ENCODE measurements around the gene PNKP.
A peak's percentile ranks its signal among the peaks of the same experiment; 100 is the strongest.
"Not testable (repeated sequence)": the region's sequence is repeated elsewhere in the genome, so short reads cannot be mapped to it uniquely, and the experiment has no call there.

The PNKP gene

GRCh38 chr19:49829721-49830120 lies 37.7 kb downstream of the PNKP start:
- no peak overlapping the region for H3K4me3 Mint-ChIP-seq
- no peak for DNase-seq (ENCODE audit: low spot score)
- peaks cover 7% of the 10 kb centered on the region for H3K4me1 Mint-ChIP-seq (ENCODE audit: low read depth)
- H3K9me3 Mint-ChIP-seq = no peaks in the 10 kb centered on the region
- H3K27ac Mint-ChIP-seq = no peak overlapping the region
- no peaks in the 10 kb centered on the region for H3K27me3 Mint-ChIP-seq (ENCODE audit: low read depth)
- peaks cover 21% of the 10 kb centered on the region for H3K36me3 Mint-ChIP-seq (ENCODE audit: low read depth)

DNA sequence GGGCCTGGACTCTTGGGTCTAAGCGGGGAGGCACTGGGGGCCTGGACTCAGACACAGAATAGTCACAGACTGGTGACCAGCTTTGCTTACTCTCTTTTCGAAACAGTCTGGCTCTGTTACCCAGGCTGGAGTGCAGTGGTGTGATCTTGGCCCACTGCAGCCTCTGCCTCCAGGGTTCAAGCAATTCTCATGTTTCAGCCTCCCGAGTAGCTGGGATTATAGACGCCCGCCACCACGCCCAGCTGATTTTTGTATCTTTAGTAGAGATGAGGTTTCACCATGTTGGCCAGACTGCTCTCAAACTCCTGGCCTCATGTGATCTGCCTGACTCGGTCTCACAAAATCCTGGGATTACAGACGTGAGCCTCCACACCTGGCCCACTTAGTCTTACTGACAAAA lies 38.2 kb downstream of the PNKP start:
- Mint-ChIP-seq H3K4me1 (ENCODE audit: low read depth) (peaks cover 7% of the 10 kb centered on the region), H3K9me3 (no peaks in the 10 kb centered on the region), H3K27ac (no peak overlapping the region), H3K36me3 (ENCODE audit: low read depth) (peaks cover 19% of the 10 kb centered on the region), H3K27me3 (ENCODE audit: low read depth) (no peaks in the 10 kb centered on the region), H3K4me3 (no peak overlapping the region)
- DNase-seq (ENCODE audit: low spot score) = no peak

GRCh38 chr19:49827034-49827433 lies 40.3 kb downstream of the PNKP start:
- Mint-ChIP-seq H3K4me1 (ENCODE audit: low read depth) (no peaks in the 10 kb centered on the region), H3K27me3 (ENCODE audit: low read depth) (no peaks in the 10 kb centered on the region), H3K9me3 (no peaks in the 10 kb centered on the region), H3K27ac (no peak overlapping the region), H3K4me3 (no peak overlapping the region), H3K36me3 (ENCODE audit: low read depth) (peaks cover 16% of the 10 kb centered on the region)
- no peak for DNase-seq (ENCODE audit: low spot score)

DNA sequence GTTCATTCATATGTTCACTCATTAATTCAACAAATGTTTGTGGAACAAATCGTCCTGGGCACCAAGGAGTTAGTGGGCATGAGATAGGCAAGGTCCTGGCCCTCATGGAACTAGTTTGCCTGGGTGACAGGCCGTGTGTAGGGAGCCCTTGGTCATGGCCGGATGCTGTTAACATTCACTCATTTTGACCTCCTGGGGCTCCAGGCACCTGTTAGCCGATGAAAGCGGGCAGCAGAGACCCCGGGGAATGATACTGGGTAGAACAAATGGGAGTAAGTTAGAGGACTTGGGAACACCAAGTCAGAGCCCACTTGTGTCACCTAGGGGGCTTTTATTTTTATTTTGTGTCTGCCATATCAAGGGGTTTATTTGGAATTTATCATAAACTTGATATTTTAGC lies 42.7 kb downstream of the PNKP start:
- H3K27me3 Mint-ChIP-seq (ENCODE audit: low read depth) = no peaks in the 10 kb centered on the region
- DNase-seq (ENCODE audit: low spot score) = no peak
- peaks cover 3% of the 10 kb centered on the region for H3K4me1 Mint-ChIP-seq (ENCODE audit: low read depth)
- H3K27ac Mint-ChIP-seq = no peak overlapping the region
- no peaks in the 10 kb centered on the region for H3K9me3 Mint-ChIP-seq
- H3K36me3 Mint-ChIP-seq (ENCODE audit: low read depth) = peaks cover 17% of the 10 kb centered on the region
- H3K4me3 Mint-ChIP-seq = no peak overlapping the region

- no peak overlapping the region for H3K4me3 Mint-ChIP-seq
- H3K4me1 Mint-ChIP-seq (ENCODE audit: low read depth) = peaks cover 10% of the 10 kb centered on the region
- H3K36me3 Mint-ChIP-seq (ENCODE audit: low read depth) = peaks cover 18% of the 10 kb centered on the region
- no peaks in the 10 kb centered on the region for H3K27me3 Mint-ChIP-seq (ENCODE audit: low read depth)
- no peaks in the 10 kb centered on the region for H3K9me3 Mint-ChIP-seq
- no peak for DNase-seq (ENCODE audit: low spot score)
- no peak overlapping the region for H3K27ac Mint-ChIP-seq
Measured at GRCh38 chr19:49823472-49823871, 43.9 kb downstream of the PNKP start.

DNA sequence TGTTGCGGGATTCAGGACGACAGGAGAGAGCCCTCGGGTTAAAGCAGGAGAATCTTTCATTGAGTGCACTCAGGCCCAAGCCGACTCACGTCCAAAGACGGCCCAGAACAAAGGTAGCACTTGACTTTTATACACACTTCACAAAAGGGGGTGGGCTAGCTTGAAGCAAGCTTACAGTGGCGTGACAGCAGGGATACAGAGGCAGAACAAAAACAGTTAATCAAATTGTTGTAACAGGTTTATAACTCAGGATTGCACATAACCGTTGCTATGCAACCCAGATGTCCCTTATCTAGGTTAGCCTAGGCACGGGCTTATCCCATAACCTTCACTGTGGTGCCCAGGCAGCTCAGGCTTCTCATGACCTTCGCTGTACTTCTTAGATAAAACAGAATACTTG lies 47.3 kb downstream of the PNKP start:
- H3K27me3 Mint-ChIP-seq (ENCODE audit: low read depth) = no peaks in the 10 kb centered on the region

DNA sequence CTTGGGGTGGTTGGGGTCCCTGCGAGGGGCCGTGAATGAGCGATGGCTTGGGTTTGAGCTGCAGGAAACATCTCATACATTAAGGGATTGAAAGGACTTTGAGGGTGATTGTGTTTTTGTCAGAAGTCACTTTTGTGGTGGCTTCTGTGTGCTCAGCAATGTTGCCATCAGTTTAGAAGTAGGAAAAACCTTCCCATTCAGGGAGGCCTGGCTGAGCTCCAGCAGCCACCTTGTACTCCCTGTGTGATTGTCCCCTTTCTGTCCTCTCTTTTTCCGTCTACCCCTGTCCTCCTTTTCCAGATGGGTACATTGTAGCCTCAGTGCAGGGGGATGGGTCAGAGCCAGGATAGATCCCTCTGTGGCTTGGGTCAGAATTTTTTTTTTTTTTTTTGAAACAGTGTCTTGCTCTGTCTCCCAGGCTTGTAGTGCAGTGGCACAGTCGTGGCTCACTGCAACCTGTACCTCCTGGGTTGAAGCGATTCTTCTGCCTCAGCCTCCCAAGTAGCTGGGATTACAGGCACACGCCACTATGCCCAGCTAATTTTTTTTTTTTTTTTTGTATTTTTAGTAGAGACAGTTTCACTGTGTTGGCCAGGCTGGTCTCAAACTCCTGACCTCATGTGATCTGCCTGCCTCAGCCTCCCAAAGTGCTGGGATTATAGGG lies 47.8 kb downstream of the PNKP start:
- DNase-seq (ENCODE audit: low spot score); H3K27me3 Mint-ChIP-seq (ENCODE audit: low read depth); H3K9me3 Mint-ChIP-seq: not testable (repeated sequence)
- Mint-ChIP-seq H3K4me1 (ENCODE audit: low read depth) (peaks cover 18% of the 10 kb centered on the region), H3K27ac (peak overlapping the region; percentile 93), H3K36me3 (ENCODE audit: low read depth) (peaks cover 16% of the 10 kb centered on the region), H3K4me3 (peak overlapping the region; percentile 93)

More for the DNA sequence above, 47.3 kb downstream of the PNKP start:
- peaks cover 16% of the 10 kb centered on the region for H3K36me3 Mint-ChIP-seq (ENCODE audit: low read depth)
- H3K4me3 Mint-ChIP-seq = no peak overlapping the region
- H3K4me1 Mint-ChIP-seq (ENCODE audit: low read depth) = peaks cover 16% of the 10 kb centered on the region
- DNase-seq (ENCODE audit: low spot score) = no peak
- no peak overlapping the region for H3K27ac Mint-ChIP-seq
- no peaks in the 10 kb centered on the region for H3K9me3 Mint-ChIP-seq

GRCh38 chr19:49818649-49819370 lies 48.6 kb downstream of the PNKP start:
- H3K36me3 Mint-ChIP-seq (ENCODE audit: low read depth) = peaks cover 16% of the 10 kb centered on the region
- H3K4me3 Mint-ChIP-seq = peak overlapping the region; percentile 93
- H3K4me1 Mint-ChIP-seq (ENCODE audit: low read depth) = peaks cover 21% of the 10 kb centered on the region
- no peaks in the 10 kb centered on the region for H3K27me3 Mint-ChIP-seq (ENCODE audit: low read depth)
- H3K27ac Mint-ChIP-seq = peak overlapping the region; percentile 93
- no peaks in the 10 kb centered on the region for H3K9me3 Mint-ChIP-seq
- DNase-seq (ENCODE audit: low spot score) = no peak

DNA sequence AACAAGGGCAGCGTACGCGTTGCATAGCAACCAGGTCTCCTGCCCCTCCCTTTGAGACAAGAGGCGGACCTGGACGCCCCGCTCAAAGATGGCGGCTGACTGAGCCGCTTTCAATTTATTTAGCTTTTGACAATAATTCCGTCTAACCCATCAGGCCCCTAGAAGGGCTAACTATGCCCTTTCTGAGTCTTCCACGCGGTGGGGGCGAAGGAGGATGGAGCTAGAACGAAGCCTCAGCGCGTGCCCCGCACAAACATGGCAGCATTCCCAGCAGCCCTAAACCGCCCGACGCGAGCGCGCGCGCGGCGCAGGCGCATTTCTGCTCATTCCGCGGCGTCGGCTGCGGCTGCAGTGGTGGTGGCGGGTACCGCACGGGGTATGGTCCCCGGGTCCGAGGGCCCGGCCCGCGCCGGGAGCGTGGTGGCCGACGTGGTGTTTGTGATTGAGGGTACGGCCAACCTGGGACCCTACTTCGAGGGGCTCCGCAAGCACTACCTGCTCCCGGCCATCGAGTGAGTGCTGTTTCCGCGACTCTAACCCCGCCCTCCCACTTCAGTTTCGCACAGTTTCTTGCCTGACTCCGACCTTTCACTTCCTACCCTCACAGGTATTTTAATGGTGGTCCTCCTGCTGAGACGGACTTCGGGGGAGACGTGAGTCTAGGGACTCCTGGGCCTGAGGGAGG lies 49.3 kb downstream of the PNKP start, which contains the start of gene MED25:
TSS of gene MED25 (plus strand) at position 326 of the 685 bp plus-strand sequence. CDS start at position 379, 53 bp downstream.
- peaks cover 25% of the 10 kb centered on the region for H3K4me1 Mint-ChIP-seq (ENCODE audit: low read depth)
- peak within 1 kb of the TSS; percentile 93 for H3K27ac Mint-ChIP-seq
- DNase-seq (ENCODE audit: low spot score) = peak; percentile 88
- H3K9me3 Mint-ChIP-seq = no peaks in the 10 kb centered on the region
- H3K27me3 Mint-ChIP-seq (ENCODE audit: low read depth) = no peaks in the 10 kb centered on the region
- H3K36me3 Mint-ChIP-seq (ENCODE audit: low read depth) = peaks cover 10% of the 10 kb centered on the region
- H3K4me3 Mint-ChIP-seq = peak within 1 kb of the TSS; percentile 93

GRCh38 chr19:49816590-49816989 lies 50.8 kb downstream of the PNKP start:
- Mint-ChIP-seq H3K27ac (no peak overlapping the region), H3K9me3 (no peaks in the 10 kb centered on the region), H3K36me3 (ENCODE audit: low read depth) (peaks cover 9% of the 10 kb centered on the region), H3K4me3 (peak overlapping the region; percentile 10), H3K27me3 (ENCODE audit: low read depth) (no peaks in the 10 kb centered on the region), H3K4me1 (ENCODE audit: low read depth) (peaks cover 36% of the 10 kb centered on the region)
- DNase-seq (ENCODE audit: low spot score) = no peak

DNA sequence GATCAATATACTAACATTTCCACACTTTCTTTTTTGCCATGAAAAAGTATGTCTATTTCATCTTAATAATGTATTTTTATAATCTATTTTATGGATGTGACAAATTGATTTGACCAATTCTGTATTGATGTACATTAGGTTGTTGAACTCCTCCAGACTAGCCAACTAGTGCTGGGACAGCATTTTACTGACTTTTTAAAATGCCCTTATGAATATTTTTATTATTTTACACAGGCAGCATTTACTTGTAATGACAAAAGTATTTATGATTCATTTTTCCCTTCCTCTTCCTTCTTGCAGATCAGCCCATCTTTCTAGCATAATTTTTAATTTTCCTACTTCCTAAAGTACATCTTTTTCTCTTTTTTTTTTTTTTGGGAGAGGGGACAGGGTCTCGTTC lies 53.4 kb downstream of the PNKP start:
- Mint-ChIP-seq H3K9me3 (no peaks in the 10 kb centered on the region), H3K4me3 (peak overlapping the region; percentile 90), H3K36me3 (ENCODE audit: low read depth) (no peaks in the 10 kb centered on the region), H3K4me1 (ENCODE audit: low read depth) (peaks cover 32% of the 10 kb centered on the region), H3K27ac (peak overlapping the region; percentile 95), H3K27me3 (ENCODE audit: low read depth) (no peaks in the 10 kb centered on the region)
- DNase-seq (ENCODE audit: low spot score) = no peak

- H3K36me3 Mint-ChIP-seq (ENCODE audit: low read depth) = no peaks in the 10 kb centered on the region
- H3K9me3 Mint-ChIP-seq = no peaks in the 10 kb centered on the region
- H3K27me3 Mint-ChIP-seq (ENCODE audit: low read depth) = no peaks in the 10 kb centered on the region
- peak within 1 kb of the TSS; percentile 95 for H3K27ac Mint-ChIP-seq
- H3K4me1 Mint-ChIP-seq (ENCODE audit: low read depth) = peaks cover 35% of the 10 kb centered on the region
- DNase-seq (ENCODE audit: low spot score) = peak; percentile 91
- peak within 1 kb of the TSS; percentile 90 for H3K4me3 Mint-ChIP-seq
Measured at GRCh38 chr19:49812997-49813861, 54.1 kb downstream of the PNKP start, which contains the start of gene FUZ. Gene FUZ (minus strand): TSS chr19:49813292. CDS start chr19:49813106, 186 bp downstream.

GRCh38 chr19:49812452-49812996 lies 54.9 kb downstream of the PNKP start:
- H3K4me3 Mint-ChIP-seq = peak overlapping the region; percentile 90
- no peaks in the 10 kb centered on the region for H3K36me3 Mint-ChIP-seq (ENCODE audit: low read depth)
- no peaks in the 10 kb centered on the region for H3K9me3 Mint-ChIP-seq
- DNase-seq (ENCODE audit: low spot score) = no peak
- H3K27me3 Mint-ChIP-seq (ENCODE audit: low read depth) = no peaks in the 10 kb centered on the region
- peak overlapping the region; percentile 95 for H3K27ac Mint-ChIP-seq
- peaks cover 38% of the 10 kb centered on the region for H3K4me1 Mint-ChIP-seq (ENCODE audit: low read depth)
